Islet precursor cell (in vitro differentiated cells): ENCODE data around the gene IFNA6.

Experiments
- DNase-seq: peaks from one replicate; pipeline ENCODE4 v3.0.0-alpha.2; 2018

Gene IFNA6

GRCh38 chr9:21326526-21327139, 24.1 kb downstream of the IFNA6 start:
- no peak for DNase-seq

DNA sequence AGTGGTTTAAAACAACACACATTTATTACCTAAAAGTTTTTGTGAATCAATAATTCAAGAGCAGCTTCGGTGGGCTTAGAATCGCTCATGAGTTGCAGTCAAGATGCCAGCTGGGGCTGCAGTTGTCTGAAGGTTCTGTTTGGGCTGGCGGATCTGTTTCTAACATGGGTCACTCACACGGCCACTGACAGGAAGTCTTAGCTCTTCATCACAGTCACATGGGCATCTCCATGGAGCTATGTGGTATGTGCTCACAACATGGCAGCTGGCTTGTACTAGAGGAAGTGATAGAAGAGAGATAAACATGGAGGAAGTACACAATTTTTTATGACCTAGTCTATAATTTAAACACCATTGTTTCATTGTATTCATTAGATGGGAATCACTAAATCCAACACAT, 26.6 kb downstream of the IFNA6 start:
- DNase-seq = no peak

DNA sequence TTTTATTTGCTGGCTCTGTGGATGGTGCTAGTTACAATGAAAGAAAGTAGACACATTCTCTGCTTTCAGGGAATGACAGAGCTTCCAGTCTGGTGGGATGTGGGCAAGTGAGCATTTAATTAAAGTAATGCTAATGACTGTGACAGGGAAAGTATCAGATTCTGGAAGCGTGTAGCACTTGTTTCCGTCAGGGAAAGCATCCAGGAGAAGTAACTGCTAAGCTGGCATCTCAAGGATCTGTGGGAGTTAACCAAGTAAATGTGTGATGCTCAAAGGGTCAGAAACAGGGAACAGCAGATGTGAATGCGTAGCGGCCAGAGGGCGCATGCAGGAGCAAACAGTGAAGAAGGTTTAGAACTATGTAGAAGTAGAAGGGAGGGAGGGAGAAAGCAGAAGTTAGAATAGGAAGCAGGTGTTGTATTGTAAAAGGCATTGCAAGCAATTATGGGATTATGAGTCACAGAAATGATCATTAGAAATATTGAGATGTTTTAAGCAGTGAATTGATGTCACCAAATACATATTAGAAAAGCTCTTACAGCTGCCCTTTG, 27.7 kb downstream of the IFNA6 start:
- DNase-seq = no peak

- no peak for DNase-seq
These were observed 30.2 kb downstream of the IFNA6 start for GRCh38 chr9:21320465-21320864.

DNA sequence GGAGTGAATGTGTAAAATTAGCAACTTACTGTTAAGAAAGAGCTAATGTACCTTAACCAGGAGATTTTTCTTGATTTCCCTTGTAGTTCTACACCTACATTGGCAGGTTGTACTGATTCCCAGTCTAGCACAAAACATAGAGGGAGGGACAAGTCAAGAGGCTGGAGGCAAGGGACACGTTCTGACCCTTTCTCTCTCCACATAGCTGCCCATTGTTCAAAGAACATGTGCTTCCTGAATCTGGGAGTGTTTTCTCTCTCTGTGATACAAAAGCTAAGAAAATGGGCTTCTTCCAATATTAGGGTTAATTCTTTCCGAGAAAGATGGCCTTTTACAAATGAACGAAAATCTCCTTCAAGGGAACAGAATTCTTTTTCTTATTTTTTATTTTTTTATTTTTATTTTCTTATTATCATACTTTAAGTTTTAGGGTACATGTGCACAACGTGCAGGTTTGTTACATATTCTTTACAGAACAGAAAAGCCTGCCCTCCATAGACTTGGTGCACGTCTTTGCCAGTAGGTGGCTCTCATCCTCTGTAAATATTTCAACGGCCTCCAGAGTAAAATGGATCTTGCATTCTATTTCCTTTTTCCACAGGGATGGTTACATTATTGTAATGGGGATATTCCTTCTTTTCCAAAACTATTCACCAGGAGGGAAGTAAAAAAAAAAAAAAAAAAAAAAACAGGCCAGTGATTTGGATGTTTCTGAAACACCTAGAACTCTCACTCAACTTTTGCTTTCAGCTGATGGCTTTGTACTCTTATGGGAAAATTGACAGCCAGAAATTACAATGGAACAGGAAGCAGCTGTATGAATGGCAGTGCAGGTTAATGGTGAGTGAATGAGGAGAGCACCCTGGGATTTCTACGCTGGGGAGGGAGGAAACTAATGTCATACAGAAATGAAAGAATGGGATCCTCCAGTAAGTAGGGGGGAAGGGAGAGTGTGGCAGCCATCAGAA, 32.4 kb downstream of the IFNA6 start:
- DNase-seq = no peak

DNA sequence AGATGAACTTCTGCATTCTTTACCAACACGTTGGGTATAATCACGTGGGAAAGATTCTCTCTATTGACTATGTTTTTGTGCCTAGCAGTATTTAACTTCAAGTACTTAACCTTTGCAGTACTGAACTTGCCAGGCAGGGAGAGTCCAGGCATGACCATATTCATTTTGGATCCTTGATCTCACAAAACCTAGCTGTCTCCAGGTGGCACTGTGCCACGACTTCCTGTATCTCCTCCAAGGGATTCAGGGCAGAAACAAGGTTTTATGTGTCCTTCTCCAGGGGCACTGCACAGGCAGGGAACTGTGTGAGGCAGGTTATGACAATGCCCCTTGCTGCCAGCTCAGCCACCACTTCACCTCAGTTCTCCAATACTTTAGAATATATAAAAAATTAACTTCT, 33.8 kb downstream of the IFNA6 start:
- no peak for DNase-seq

DNA sequence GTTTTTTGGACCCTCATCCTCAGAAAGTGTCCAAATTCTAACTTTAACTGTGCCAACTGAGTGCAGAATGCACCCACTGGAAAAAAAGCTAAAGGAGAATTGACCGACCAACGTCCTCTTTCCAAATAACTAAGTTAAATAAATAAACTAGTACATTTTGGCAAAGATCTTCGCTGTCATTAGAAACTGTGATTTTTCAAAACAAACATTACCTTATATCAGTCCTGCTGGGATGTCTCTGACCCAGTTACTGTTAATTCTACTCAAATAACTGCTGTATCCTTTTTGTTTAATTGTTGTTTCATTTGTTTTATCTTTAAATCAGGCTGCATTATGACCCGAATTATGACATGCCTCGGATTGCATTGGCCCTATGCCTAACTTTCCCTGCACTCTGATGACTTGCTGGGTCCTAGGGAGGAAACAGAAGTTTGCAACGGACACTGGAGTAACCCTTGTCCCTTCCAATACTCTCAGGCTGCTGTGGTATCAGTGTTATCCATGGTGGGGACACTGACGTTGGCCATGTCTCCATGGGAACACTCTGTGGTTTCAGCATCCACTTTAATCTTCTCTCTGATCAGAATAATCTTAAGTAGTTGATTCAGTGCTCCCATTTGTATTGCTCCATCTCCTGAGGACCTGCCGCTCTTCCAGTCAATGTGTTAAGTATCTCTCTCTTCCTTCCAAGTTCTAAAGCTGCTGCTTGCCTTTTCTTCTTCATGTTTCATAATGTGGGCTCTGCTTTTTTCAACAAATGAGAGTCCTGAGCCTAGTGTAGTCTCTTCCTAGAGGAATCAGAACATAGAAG, 34.5 kb downstream of the IFNA6 start:
- no peak for DNase-seq

- DNase-seq = no peak
These were observed 36.5 kb downstream of the IFNA6 start for GRCh38 chr9:21314152-21314551.

- DNase-seq = no peak
These were observed 38.8 kb downstream of the IFNA6 start for GRCh38 chr9:21311889-21312288.

DNA sequence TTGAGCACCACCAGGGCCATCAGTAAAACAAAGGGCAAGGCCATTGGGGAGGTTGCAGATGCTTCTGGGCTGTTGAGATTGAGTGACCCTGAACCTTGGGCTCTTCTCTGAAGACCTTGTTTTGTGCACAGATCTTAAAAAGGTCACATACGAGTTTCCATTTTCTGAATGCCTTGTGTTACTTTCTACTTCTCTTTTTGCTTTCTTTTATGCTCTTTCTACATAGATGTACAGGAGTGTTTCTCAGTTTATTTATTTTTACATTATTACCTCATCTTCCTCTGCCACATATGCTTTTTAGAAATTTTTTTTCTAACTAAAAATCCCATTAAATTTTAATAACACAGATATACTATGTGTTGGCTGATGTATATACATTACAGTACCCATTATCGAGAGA, 45.5 kb downstream of the IFNA6 start, which contains the start of gene IFNA5:
TSS of gene IFNA5 (minus strand) at position 101 of the 400 bp plus-strand sequence. CDS start at position 44, 57 bp downstream.
- no peak for DNase-seq
